Stimulated activated CD4-positive, alpha-beta T cell treated with anti-CD3 and anti-CD28 coated beads, TNF-alpha, amount 100 ng/mL, for 24 hours (primary cell): ENCODE measurements around the gene BCAN.

Experiments
- DNase-seq, 3 experiments: peaks; one replicate each; pipeline ENCODE4 v3.0.0-alpha.2; 2020; ENCODE audit warnings: low read depth in 3 of 3

The BCAN gene

GRCh38 chr1:156644146-156644545 is 2.2 kb downstream of the BCAN start:
- no peak for DNase-seq

- DNase-seq = no peak
These were observed 2.7 kb downstream of the BCAN start for GRCh38 chr1:156644640-156645039.

GRCh38 chr1:156645056-156645455 is 3.1 kb downstream of the BCAN start:
- DNase-seq = no peak

- no peak for DNase-seq
These were observed 3.7 kb downstream of the BCAN start for GRCh38 chr1:156645666-156646065.

GRCh38 chr1:156646738-156647211 is 4.9 kb downstream of the BCAN start:
- no peak for DNase-seq

GRCh38 chr1:156647351-156647750 is 5.4 kb downstream of the BCAN start:
- no peak for DNase-seq

GRCh38 chr1:156648496-156648895 is 6.6 kb downstream of the BCAN start:
- DNase-seq = no peak

- no peak for DNase-seq
These were observed 7.0 kb downstream of the BCAN start for GRCh38 chr1:156648951-156649350.

GRCh38 chr1:156652131-156652991 is 10.4 kb downstream of the BCAN start:
- no peak for DNase-seq

- DNase-seq = no peak
These were observed 11.1 kb downstream of the BCAN start for GRCh38 chr1:156652992-156653355.

- no peak for DNase-seq
These were observed 12.8 kb downstream of the BCAN start for GRCh38 chr1:156654700-156655099.

- DNase-seq = no peak
These were observed 13.4 kb downstream of the BCAN start for GRCh38 chr1:156655151-156655903.

GRCh38 chr1:156655904-156656516 is 14.1 kb downstream of the BCAN start:
- DNase-seq = no peak

- peak; percentile 56 to 72 (median 63) for DNase-seq
These were observed 15.2 kb downstream of the BCAN start for GRCh38 chr1:156656806-156657740.

GRCh38 chr1:156657741-156658319 is 15.9 kb downstream of the BCAN start:
- no peak for DNase-seq

GRCh38 chr1:156658496-156658895 is 16.6 kb downstream of the BCAN start:
- DNase-seq = no peak

- no peak for DNase-seq
These were observed 17.1 kb downstream of the BCAN start for GRCh38 chr1:156658945-156659574.

GRCh38 chr1:156659661-156659987 is 17.7 kb downstream of the BCAN start:
- DNase-seq = no peak

- peak; percentile 80 to 94 (median 85) for DNase-seq
These were observed 18.3 kb downstream of the BCAN start for GRCh38 chr1:156659988-156660751.

GRCh38 chr1:156660752-156661112 is 18.8 kb downstream of the BCAN start:
- DNase-seq = no peak
